Measurements from ENCODE around the gene OR10A7. TPM values are rescaled to one million over a fixed set of nuclear protein-coding genes. Genes with fewer than 3 reads are reported as not detected.
A peak's percentile ranks its signal among the peaks of the same experiment; 100 is the strongest.

OR10A7 gene
- polyA plus RNA-seq, 2 of the 4 experiments (the other 2 are of a cell fraction) = not detected

DNA sequence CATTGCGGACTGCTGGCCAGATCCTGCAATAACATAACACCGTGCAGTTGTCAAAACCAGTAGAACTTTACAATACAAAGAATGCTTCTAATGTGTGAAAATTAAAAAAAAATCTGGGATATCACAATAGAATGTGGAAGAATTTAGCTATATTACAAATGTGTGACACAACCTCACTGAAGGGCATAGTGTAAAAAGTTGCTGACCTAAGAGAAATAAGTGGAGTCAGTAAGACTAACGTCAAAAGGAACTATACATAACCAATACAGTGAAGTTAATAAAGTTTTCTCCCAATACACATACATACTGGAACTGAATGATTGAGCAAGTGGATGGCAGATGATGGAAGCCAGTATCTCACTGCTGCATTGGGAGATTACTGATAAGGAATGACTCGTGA is 36.0 kb downstream of the OR10A7 start:
- TF ChIP-seq SREBF2 (IDR thresholded peaks at IDR 0.05) (no peak), EHF (CRISPR knock-in tag; IDR thresholded peaks at IDR 0.05) (no peak), SMC3 (IDR thresholded peaks at IDR 0.05) (no peak), MAFK (IDR thresholded peaks at IDR 0.05; ENCODE audit: partially characterized antibody) (peak; percentile 74), ZNF302 (CRISPR knock-in tag; IDR thresholded peaks at IDR 0.05) (no peak)
- TF ChIP-seq, protein P1, sequence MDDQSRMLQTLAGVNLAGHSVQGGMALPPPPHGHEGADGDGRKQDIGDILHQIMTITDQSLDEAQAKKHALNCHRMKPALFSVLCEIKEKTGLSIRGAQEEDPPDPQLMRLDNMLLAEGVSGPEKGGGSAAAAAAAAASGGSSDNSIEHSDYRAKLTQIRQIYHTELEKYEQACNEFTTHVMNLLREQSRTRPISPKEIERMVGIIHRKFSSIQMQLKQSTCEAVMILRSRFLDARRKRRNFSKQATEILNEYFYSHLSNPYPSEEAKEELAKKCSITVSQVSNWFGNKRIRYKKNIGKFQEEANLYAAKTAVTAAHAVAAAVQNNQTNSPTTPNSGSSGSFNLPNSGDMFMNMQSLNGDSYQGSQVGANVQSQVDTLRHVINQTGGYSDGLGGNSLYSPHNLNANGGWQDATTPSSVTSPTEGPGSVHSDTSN (IDR thresholded peaks at IDR 0.05) = no peak
- H3K4me3 ChIP-seq = no peak overlapping the region
- ChIA-PET POLR2A (no interaction called here), CTCF (no interaction called here)
- no peaks in the 10 kb centered on the region for H3K4me1 ChIP-seq
- DNase-seq (ENCODE audit: low read depth in 1 of 2, low spot score in 1 of 2) (no peak), ATAC-seq (no peak), FAIRE-seq (no peak)
- 33% methylated on average over 4 of the region's 4 CpGs for WGBS (ENCODE audit: missing lambda C conversion rate)
- no peak overlapping the region for H3K4me2 ChIP-seq
- H3K27ac ChIP-seq = no peak overlapping the region
- no peaks in the 10 kb centered on the region for H3K9me3 ChIP-seq

DNA sequence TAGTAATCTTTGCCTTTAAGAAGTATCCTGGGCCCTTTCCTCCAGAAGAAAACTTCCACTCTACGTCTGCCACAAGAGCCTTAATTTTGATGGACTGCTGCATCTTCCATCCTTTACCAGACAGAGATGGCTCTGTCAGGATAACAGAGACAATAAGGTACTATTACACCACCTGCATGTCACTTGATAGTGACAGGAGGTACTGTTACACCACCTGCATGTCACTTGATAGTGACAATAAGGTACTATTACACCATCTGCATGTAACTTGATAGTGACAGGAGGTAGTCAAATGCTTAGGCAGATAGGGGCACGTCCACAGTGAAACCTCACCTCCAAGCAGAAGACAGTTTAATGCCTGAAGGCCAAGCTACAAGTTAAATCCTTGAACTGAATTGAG is 37.5 kb downstream of the OR10A7 start:
- DNase-seq (ENCODE audit: low read depth in 1 of 2, low spot score in 1 of 2) (no peak), FAIRE-seq (no peak), ATAC-seq (no peak)
- POLR2A ChIA-PET = no interaction called here
- no peak for TF ChIP-seq CBX2 (IDR thresholded peaks at IDR 0.05; ENCODE audit: borderline replicate concordance, low read depth)
- TF ChIP-seq, protein P2, sequence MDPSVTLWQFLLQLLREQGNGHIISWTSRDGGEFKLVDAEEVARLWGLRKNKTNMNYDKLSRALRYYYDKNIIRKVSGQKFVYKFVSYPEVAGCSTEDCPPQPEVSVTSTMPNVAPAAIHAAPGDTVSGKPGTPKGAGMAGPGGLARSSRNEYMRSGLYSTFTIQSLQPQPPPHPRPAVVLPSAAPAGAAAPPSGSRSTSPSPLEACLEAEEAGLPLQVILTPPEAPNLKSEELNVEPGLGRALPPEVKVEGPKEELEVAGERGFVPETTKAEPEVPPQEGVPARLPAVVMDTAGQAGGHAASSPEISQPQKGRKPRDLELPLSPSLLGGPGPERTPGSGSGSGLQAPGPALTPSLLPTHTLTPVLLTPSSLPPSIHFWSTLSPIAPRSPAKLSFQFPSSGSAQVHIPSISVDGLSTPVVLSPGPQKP (IDR thresholded peaks at IDR 0.05; ENCODE audit: low read depth, low read length) = no peak
- no peak for TF ChIP-seq KDM1A (IDR thresholded peaks at IDR 0.05; ENCODE audit: low read depth)
- Histone ChIP-seq H3K4me3 (no peak overlapping the region), H3K4me1 (no peaks in the 10 kb centered on the region), H3K27ac (no peak overlapping the region), H3K9me3 (no peaks in the 10 kb centered on the region), H3K4me2 (no peak overlapping the region)
- CTCF ChIA-PET = no interaction called here
- 2% methylated on average over 2 of the region's 2 CpGs for WGBS (ENCODE audit: missing lambda C conversion rate)

Other genes starting within 250 kb of the OR10A7 start
- not detected in 2 replicates for gene TESPA1, start 236.3 kb upstream of the OR10A7 start, polyA plus RNA-seq (2011; rRNA removed)
- not detected in 3 replicates for gene TESPA1, start 236.3 kb upstream of the OR10A7 start, polyA plus RNA-seq (2017; fragmentation: RNase III; extraction: RNeasy Plus Mini Kit Qiagen cat#74134 plus additional on column Dnase treatment)
- not detected in 2 replicates for gene NEUROD4, start 201.1 kb upstream of the OR10A7 start, polyA plus RNA-seq (2011; rRNA removed)
- gene NEUROD4, start 201.1 kb upstream of the OR10A7 start, polyA plus RNA-seq (2017; fragmentation: RNase III; extraction: RNeasy Plus Mini Kit Qiagen cat#74134 plus additional on column Dnase treatment) = not detected in 3 replicates
- not detected in 2 replicates for gene OR9K2, start 94.6 kb upstream of the OR10A7 start, polyA plus RNA-seq (2011; rRNA removed)
- not detected in 3 replicates for gene OR9K2, start 94.6 kb upstream of the OR10A7 start, polyA plus RNA-seq (2017; fragmentation: RNase III; extraction: RNeasy Plus Mini Kit Qiagen cat#74134 plus additional on column Dnase treatment)
- not detected in 2 replicates for gene OR6C74, start 23.6 kb downstream of the OR10A7 start, polyA plus RNA-seq (2011; rRNA removed)
- gene OR6C74, start 23.6 kb downstream of the OR10A7 start, polyA plus RNA-seq (2017; fragmentation: RNase III; extraction: RNeasy Plus Mini Kit Qiagen cat#74134 plus additional on column Dnase treatment) = not detected in 3 replicates
- not detected in 2 replicates for gene OR6C6, start 75.5 kb downstream of the OR10A7 start, polyA plus RNA-seq (2011; rRNA removed)
- not detected in 3 replicates for gene OR6C6, start 75.5 kb downstream of the OR10A7 start, polyA plus RNA-seq (2017; fragmentation: RNase III; extraction: RNeasy Plus Mini Kit Qiagen cat#74134 plus additional on column Dnase treatment)
- not detected in 2 replicates for gene OR6C1, start 93.3 kb downstream of the OR10A7 start, polyA plus RNA-seq (2011; rRNA removed)
- gene OR6C1, start 93.3 kb downstream of the OR10A7 start, polyA plus RNA-seq (2017; fragmentation: RNase III; extraction: RNeasy Plus Mini Kit Qiagen cat#74134 plus additional on column Dnase treatment) = not detected in 3 replicates
- gene OR6C3, start 109.7 kb downstream of the OR10A7 start, polyA plus RNA-seq (2011; rRNA removed) = not detected in 2 replicates
- not detected in 3 replicates for gene OR6C3, start 109.7 kb downstream of the OR10A7 start, polyA plus RNA-seq (2017; fragmentation: RNase III; extraction: RNeasy Plus Mini Kit Qiagen cat#74134 plus additional on column Dnase treatment)
- not detected in 2 replicates for gene OR6C75, start 141.9 kb downstream of the OR10A7 start, polyA plus RNA-seq (2011; rRNA removed)
- gene OR6C75, start 141.9 kb downstream of the OR10A7 start, polyA plus RNA-seq (2017; fragmentation: RNase III; extraction: RNeasy Plus Mini Kit Qiagen cat#74134 plus additional on column Dnase treatment) = not detected in 3 replicates
- gene OR6C65, start 179.5 kb downstream of the OR10A7 start, polyA plus RNA-seq (2011; rRNA removed) = not detected in 2 replicates
- not detected in 3 replicates for gene OR6C65, start 179.5 kb downstream of the OR10A7 start, polyA plus RNA-seq (2017; fragmentation: RNase III; extraction: RNeasy Plus Mini Kit Qiagen cat#74134 plus additional on column Dnase treatment)
- gene OR6C76, start 205.2 kb downstream of the OR10A7 start, polyA plus RNA-seq (2011; rRNA removed) = not detected in 2 replicates
- not detected in 3 replicates for gene OR6C76, start 205.2 kb downstream of the OR10A7 start, polyA plus RNA-seq (2017; fragmentation: RNase III; extraction: RNeasy Plus Mini Kit Qiagen cat#74134 plus additional on column Dnase treatment)
- not detected in 2 replicates for gene OR6C2, start 223.1 kb downstream of the OR10A7 start, polyA plus RNA-seq (2011; rRNA removed)
- gene OR6C2, start 223.1 kb downstream of the OR10A7 start, polyA plus RNA-seq (2017; fragmentation: RNase III; extraction: RNeasy Plus Mini Kit Qiagen cat#74134 plus additional on column Dnase treatment) = not detected in 3 replicates
- gene OR6C70, start 249.1 kb downstream of the OR10A7 start, polyA plus RNA-seq (2011; rRNA removed) = not detected in 2 replicates
- not detected in 3 replicates for gene OR6C70, start 249.1 kb downstream of the OR10A7 start, polyA plus RNA-seq (2017; fragmentation: RNase III; extraction: RNeasy Plus Mini Kit Qiagen cat#74134 plus additional on column Dnase treatment)

Data from A549 (cell line).